Spleen (tissue), 11 donors: ENCODE data around the gene ACSS3. TPM values are rescaled to one million over a fixed set of nuclear protein-coding genes. Genes with fewer than 3 reads are reported as not detected.

Experiments
- DNase-seq: peaks from one replicate; pipeline ENCODE4 v3.0.0-alpha.2; 2020
- H3K27ac ChIP-seq, 8 donors: fragments of 200-600 bp; sonication (generic) in 7 of 8; 1 replicate in 4 of 8; 2 replicates in 4 of 8; pipeline versions ENCODE4 v1.5.0 to v1.8.0; 2016 to 2021; ENCODE audit warnings: inconsistent platforms in 4 of 8, mild to moderate bottlenecking in 4 of 8, moderate library complexity in 1 of 8
- H3K27me3 ChIP-seq, 7 donors: fragments of 200-600 bp; sonication (generic) in 6 of 7; replicated peaks in 1 of 7; 1 replicate in 4 of 7; 2 replicates in 3 of 7; pipeline versions ENCODE4 v1.5.0 to v1.8.0; 2016 to 2021; ENCODE audit warnings: inconsistent platforms in 3 of 7, mild to moderate bottlenecking in 1 of 7
- H3K36me3 ChIP-seq, 6 donors: fragments of 200-600 bp; sonication (generic) in 5 of 6; 1 replicate in 4 of 6; 2 replicates in 2 of 6; pipeline versions ENCODE4 v1.5.0 to v1.8.0; 2016 to 2021; ENCODE audit warnings: inconsistent platforms in 2 of 6
- H3K4me1 ChIP-seq, 6 donors: fragments of 200-600 bp; sonication (generic) in 5 of 6; 1 replicate in 3 of 6; 2 replicates in 3 of 6; pipeline versions ENCODE4 v1.5.0 to v1.8.0; 2016 to 2021; ENCODE audit warnings: inconsistent platforms in 3 of 6
- H3K4me3 ChIP-seq, 8 donors: fragments of 200-600 bp; sonication (generic) in 7 of 8; 1 replicate in 4 of 8; 2 replicates in 4 of 8; pipeline versions ENCODE4 v1.5.0 to v1.8.0; 2016 to 2021; ENCODE audit warnings: inconsistent platforms in 4 of 8, mild to moderate bottlenecking in 4 of 8, moderate library complexity in 2 of 8
- H3K9me3 ChIP-seq, 8 donors: fragments of 200-600 bp; sonication (generic) in 7 of 8; 1 replicate in 4 of 8; 2 replicates in 4 of 8; pipeline versions ENCODE4 v1.5.0 to v1.8.0; 2016 to 2021; ENCODE audit warnings: inconsistent platforms in 4 of 8
- CTCF ChIP-seq, 11 experiments: fragments of 200-600 bp in 7 of 11; fragments of 450-650 bp in 4 of 11; sonication (generic) in 4 of 11; IDR thresholded peaks in 8 of 11; conservative IDR thresholded peaks in 3 of 11; 1 replicate in 7 of 11; 2 replicates in 4 of 11; pipeline versions ENCODE4 v1.4.0 to v1.8.0; 2016 to 2021; ENCODE audit warnings: antibody characterized with exemption in 11 of 11, inconsistent platforms in 4 of 11, mild to moderate bottlenecking in 1 of 11
- POLR2A ChIP-seq, 3 donors: fragments of 450-650 bp; IDR thresholded peaks; one replicate each; pipeline ENCODE4 v1.5.1; 2017; ENCODE audit warnings: antibody characterized with exemption in 3 of 3, mild to moderate bottlenecking in 1 of 3
- POLR2AphosphoS5 ChIP-seq, 3 donors: sonication (generic); formaldehyde crosslinking; IDR thresholded peaks; one replicate each; pipeline ENCODE4 v1.5.1; 2017; ENCODE audit warnings: antibody characterized with exemption in 3 of 3
- WGBS, 5 donors: extraction: QIAGEN DNeasy Blood & Tissue Kit in 3 of 5; methylation state at CpG; one replicate each; pipeline versions ENCODE4 v1.1.5 to v1.1.7; 2013 to 2018; 5-methylcytosine and 5-hydroxymethylcytosine counted together
- intact Hi-C: fragments of 100-400 bp; cut with DNase I; formaldehyde crosslinking; loops from one replicate; pipeline ENCODE4 v1.15.0; 2023; ENCODE audit warnings: low total_unique reads
- polyA plus RNA-seq, 3 donors: library from polyadenylated mRNA; stranded (reverse); fragments of 200-250 nt; gene quantifications; one replicate each; pipeline ENCODE4 v1.2.1, GENCODE V29; 2013
- total RNA-seq, 7 donors: library from RNA; depleted of rRNA in 3 of 7; stranded (reverse); fragments of >200 nt in 3 of 7; fragmentation: NEBNext Ultra II Directional in 4 of 7; extraction: Animal tissue kit (Norgen Biotek cat#: 25700) in 4 of 7; gene quantifications; one replicate each; pipeline versions ENCODE4 v1.1.0 to v1.2.1, GENCODE V29; 2016 to 2021
- donor health status: healthy with polysubstance abuse.
- donor health status: DM: no; HTN: no; CAD: no; lungs with moderate emphysema.
- donor health status: DM: no; HTN: no; CAD: no.
- donor health status: Bipolar disorder and iron deficiency.
- donor health status: healthy.
- donor health status: DM: no; HTN: no; CAD: no.
- donor health status: DM: yes; HTN: yes; CAD: no.

ACSS3 gene
- total and polyA plus RNA-seq, 10 donors: 1.1 to 12.3 (median 7.0) TPM

- Histone ChIP-seq H3K36me3 (no peaks in the 10 kb centered on the region), H3K9me3 (no peaks in the 10 kb centered on the region), H3K4me3 (peak overlapping the region in 4 of 8 donors; percentile 36 to 65 (median 42)), H3K4me1 (peaks cover 0 to 6% (median 0%) of the 10 kb centered on the region in 6 donors), H3K27ac (peak overlapping the region in 6 of 8 donors; percentile 64 to 79 (median 77)), H3K27me3 (peaks cover 0 to 28% (median 12%) of the 10 kb centered on the region in 7 donors)
- intact Hi-C loops: no loop called here
- TF ChIP-seq POLR2A (IDR thresholded peaks at IDR 0.05) (no peak), POLR2AphosphoS5 (IDR thresholded peaks at IDR 0.05) (no peak), CTCF (IDR thresholded peaks at IDR 0.05 in 8 of 11, conservative IDR thresholded peaks at IDR 0.05 in 3 of 11) (no peak)
- DNase-seq: no peak
- 6 to 16% (median 10%) methylated on average over 6 of the region's 6 CpGs for WGBS, 5 donors
These were observed 572 bp upstream of the ACSS3 start for GRCh38 chr12:81077329-81077685.

- intact Hi-C loops: no loop called here
- Histone ChIP-seq H3K36me3 (no peaks in the 10 kb centered on the region), H3K27me3 (peaks cover 0 to 28% (median 12%) of the 10 kb centered on the region in 7 donors), H3K9me3 (no peaks in the 10 kb centered on the region), H3K27ac (peak overlapping the region in 7 of 8 donors; percentile 64 to 79 (median 77)), H3K4me1 (peaks cover 0 to 6% (median 0%) of the 10 kb centered on the region in 6 donors), H3K4me3 (peak overlapping the region; percentile 1 to 65 (median 34))
- TF ChIP-seq POLR2A (IDR thresholded peaks at IDR 0.05) (no peak), POLR2AphosphoS5 (IDR thresholded peaks at IDR 0.05) (no peak), CTCF (IDR thresholded peaks at IDR 0.05 in 8 of 11, conservative IDR thresholded peaks at IDR 0.05 in 3 of 11) (no peak)
- no peak for DNase-seq
- 32 to 40% (median 38%) methylated on average over 10 of the region's 10 CpGs for WGBS, 5 donors
These were observed 754 bp downstream of the ACSS3 start for GRCh38 chr12:81078469-81079196.

GRCh38 chr12:81079280-81080076, 1.6 kb downstream of the ACSS3 start:
- Histone ChIP-seq H3K27me3 (peaks cover 0 to 28% (median 12%) of the 10 kb centered on the region in 7 donors), H3K4me1 (peaks cover 0 to 6% (median 0%) of the 10 kb centered on the region in 6 donors), H3K27ac (peak overlapping the region in 5 of 8 donors; percentile 73 to 79 (median 77)), H3K36me3 (no peaks in the 10 kb centered on the region), H3K4me3 (peak overlapping the region in 3 of 8 donors; percentile 37 to 65 (median 48)), H3K9me3 (no peaks in the 10 kb centered on the region)
- DNase-seq: no peak
- WGBS, 5 donors: 61 to 86% (median 70%) methylated on average over 2 of the region's 2 CpGs
- intact Hi-C loops: no loop called here
- TF ChIP-seq CTCF (IDR thresholded peaks at IDR 0.05 in 8 of 11, conservative IDR thresholded peaks at IDR 0.05 in 3 of 11) (no peak), POLR2AphosphoS5 (IDR thresholded peaks at IDR 0.05) (no peak), POLR2A (IDR thresholded peaks at IDR 0.05) (no peak)
